ENCODE results near the gene LRCH3.
A peak's percentile ranks its signal among the peaks of the same experiment; 100 is the strongest.
"Not testable (repeated sequence)": the region's sequence is repeated elsewhere in the genome, so short reads cannot be mapped to it uniquely, and the experiment has no call there.

Gene LRCH3

DNA sequence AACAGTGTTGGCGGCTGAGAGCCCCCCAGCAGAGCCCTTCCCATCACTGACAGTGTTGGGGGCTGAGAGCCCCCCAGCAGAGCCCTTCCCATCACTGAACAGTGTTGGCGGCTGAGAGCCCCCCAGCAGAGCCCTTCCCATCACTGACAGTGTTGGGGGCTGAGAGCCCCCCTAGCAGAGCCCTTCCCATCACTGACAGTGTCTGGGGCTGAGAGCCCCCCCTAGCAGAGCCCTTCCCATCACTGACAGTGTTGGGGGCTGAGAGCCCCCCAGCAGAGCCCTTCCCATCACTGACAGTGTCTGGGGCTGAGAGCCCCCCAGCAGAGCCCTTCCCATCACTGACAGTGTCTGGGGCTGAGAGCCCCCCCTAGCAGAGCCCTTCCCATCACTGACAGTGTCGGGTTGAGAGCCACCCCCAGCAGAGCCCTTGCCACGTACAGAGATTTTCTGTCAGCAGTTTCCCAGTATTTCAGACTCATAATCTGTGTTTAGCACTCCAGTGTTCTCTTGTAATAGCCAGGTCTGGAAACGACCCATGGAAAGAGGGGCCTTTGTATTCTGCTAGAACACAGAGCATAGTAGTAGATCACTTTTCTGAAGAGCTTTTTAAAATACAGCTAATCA, 96.5 kb downstream of the LRCH3 start:
- ATAC-seq: not testable (repeated sequence)

DNA sequence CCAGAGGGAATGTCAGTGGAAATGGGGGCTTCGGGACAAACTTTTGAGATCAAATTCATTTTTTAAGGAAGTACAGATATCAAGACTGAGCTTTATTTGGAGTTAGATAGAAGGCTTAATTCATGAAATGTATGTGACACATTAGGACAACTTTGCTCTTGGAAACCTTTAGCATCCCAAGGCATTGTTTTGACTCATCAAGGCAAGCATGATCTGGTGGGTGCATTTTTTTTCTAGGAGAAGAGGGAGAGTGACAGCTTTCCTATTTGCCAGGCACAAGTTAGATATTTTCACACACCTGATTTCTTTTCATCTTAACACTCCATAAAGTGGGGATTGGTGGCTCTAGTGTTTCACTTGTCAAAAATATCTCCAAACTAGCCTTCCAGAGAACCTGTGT, 97.5 kb downstream of the LRCH3 start:
- ATAC-seq: no peak

DNA sequence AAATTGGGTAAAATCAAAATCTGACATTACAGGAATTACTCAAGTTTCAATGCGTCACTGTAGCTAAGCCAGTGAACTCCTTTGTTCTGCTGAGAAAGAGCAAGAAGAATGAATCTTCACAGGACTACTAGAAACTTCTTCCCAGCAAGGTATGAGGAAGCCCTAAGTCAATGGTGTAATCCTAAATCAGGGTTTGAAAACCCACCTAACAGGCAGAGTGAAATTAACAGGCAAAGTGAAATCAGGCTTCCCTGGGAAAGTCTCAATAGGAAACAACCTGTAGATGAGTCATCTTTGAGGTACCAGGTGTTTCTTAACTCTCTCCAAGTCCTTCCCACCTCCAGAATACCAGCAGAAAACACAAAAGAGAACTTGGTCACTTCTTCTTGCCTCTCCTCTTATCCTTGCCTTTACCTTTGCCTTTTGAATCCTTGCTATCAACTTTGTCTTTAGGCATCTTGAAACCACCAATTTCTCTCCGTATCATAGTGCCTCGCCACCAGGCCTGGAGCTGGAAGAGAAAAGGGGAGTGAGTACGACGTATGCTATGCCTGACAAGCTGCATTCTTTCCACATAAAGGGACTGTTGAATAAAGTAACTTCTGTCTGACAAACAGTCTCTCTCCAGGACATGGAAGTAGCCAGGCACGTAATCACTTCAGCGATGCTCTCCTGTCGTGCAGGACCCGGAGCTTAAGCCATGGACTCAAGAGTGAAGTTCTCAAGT, 98.3 kb downstream of the LRCH3 start:
- ATAC-seq: peak in 1 of 2 donors; percentile 20

DNA sequence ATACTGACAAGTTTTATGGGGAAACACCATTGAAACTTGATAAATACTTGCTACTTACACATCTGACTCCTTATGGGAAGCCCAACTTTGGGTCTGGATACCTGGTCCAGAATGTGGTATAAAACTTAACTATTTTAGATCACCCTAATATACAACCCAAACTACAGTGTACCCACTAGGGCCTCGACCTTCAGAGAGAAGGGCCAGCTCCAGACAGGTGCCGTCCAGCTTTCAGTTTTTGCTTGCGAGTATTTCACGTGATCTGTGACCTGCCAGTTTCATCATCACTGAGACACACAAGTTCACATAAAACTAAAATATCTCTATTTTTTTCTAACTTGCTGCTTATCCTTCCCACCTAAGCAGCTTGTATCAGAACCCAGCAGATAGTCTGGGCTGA, 99.6 kb downstream of the LRCH3 start:
- ATAC-seq: no peak

DNA sequence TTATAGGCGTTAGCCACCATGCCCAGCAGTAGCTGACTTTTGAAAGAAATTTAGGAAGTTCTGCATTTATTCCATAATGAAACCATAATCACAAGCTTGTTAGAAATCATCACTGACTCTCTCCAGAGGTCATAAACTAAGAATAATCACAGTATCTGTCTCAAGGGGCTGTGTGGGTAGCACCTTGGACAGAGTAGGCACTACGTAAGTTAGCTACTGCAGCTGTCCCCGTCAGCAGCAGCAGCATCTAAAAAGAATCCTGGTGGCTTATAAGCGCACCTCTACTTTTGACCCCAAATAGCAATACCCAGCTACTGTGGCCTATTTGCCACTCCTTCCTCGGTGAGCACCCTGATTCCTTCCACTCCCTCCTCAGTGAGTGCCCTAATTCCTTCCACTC, 101.1 kb downstream of the LRCH3 start:
- no peak for ATAC-seq

DNA sequence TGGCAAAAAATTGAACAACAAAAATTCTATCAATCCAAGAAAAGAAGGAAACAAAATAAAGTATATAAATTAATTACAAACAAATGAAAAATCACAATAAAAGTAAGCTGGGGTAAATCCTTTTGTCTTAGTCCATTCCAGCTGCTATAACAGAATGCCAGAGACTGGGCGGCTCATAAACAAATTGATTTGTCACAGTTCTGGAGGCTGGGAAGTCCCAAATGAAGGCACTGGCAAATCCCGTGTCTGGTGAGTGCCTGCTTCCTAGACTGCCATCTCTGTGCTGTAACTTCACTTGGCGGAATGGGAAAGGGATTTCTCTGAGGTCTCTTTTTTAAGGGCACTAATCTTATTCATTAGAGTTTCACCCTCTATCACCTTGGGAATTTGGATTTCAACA, 105.4 kb downstream of the LRCH3 start:
- ATAC-seq: no peak

DNA sequence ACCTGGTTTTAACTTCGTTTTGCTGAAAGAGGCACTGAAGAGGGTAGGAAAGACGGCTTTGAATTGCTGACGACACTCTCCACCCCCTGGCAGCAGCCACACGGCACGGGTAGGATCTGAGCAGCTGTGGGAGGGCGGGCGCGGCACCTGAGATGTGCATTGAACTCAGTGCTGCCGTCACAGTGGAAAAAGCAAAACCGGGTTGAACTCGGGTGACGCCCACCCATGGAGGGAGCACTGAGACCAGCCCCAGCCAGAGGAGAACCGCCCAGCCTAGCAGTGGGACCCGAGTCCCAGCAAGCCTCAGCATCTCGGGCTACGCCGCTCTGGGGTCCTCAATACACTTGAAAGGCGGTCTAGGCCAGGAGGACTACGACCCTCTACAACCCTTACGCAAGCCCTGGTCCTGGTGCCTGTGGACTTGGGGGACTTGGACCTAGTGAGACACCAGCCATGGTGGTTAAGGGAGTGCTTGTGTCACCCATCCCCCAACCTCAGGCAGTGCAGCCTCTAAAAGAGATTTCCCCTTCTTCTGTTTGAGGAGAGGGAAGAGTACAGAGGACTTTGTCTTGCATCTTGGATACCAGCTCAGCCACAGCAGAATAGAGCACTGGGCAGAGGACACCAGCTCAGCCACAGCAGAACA, 108.9 kb downstream of the LRCH3 start:
- no peak for ATAC-seq

DNA sequence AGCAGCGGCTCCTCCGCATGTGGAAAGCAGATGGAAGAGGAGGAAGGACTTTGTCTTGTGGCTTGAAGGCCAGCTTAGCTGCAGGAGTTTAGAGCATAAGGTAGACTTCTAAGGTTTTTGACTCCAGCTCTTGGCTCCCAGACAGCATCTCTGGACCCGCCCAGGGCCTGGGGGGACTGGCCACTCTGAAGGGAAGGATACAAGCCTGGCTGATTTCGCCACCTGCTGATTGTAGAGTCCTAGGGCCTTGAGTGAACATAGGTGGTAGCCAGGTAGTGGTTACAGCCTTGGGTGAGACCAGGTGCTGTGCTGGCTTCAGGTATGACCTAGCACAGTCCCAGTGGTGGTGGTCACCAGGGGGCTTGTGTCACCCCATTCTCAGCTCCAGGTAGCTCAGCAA, 110.6 kb downstream of the LRCH3 start:
- no peak for ATAC-seq

DNA sequence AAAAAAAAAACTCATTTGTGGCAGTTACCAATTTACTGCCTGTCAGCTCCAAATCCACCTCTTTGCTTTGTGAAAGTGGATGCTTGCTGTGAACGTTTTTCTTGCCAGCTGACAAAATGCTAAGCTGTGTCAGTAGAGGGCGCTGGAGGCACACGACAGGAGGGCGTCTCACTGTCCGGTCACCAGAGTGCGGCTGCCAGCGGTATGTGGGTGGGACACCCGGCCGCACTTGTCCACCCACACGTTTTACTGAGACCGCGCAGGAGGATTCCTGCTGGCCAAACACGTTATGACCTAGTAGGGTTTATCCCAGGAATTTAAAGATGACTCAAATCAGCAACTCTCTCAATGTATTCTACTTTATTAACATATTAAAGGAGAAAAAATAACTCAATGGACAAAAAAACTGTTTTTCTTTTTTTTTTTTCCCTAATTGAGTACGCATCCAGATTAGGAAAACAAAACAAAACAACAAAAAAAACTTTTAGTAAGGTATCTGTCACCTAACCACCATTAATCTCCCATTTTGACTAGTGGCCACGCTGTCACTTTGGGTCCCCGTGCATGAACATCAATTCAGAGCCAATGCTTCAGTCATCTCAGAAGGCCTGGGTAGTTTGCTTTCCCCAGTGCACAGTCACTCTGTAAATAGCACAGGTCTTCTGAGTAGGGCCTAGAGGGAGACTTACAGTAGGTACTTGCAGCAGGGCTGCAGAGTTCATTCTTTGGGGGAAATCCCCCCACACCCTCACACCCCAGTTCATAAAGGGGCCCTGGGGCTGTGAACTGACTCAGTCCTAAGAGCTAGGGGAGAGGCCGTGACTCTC, 115.2 kb downstream of the LRCH3 start:
- peak; percentile 98 to 99 for ATAC-seq

DNA sequence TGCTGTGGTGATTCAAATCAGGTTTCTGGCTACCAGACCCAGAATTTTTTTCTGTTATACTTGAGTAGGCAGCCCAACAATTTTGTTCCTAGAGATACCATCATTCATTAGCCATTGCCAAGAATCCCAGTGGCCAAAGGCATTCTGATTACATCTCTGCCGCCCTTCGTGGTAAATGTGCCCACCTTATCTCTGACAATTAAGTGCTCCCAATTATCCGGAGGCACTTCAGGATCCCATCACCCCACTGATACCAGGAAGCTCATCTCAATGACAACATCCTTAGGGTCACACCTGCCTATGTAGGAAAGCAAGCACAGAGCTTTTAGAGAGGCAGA, 115.8 kb downstream of the LRCH3 start:
- ATAC-seq: no peak

DNA sequence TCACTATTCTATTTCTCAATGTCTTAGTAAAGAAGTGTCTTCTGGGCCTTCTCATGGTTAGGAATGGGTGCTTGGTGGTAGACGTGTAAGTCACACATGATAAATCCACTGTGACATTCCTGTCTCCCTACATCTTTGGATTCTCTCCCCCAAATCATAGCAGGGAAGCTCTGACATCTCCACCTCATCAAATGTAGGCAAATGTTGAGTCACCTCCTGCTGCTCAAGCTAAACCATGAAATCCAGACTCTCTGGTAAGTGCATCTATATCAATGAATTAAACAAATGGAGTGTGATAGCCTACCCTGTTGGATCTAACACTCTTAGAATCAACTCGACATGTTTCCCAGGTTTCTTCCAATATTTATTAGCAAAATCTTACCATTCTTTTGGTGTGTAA, 116.1 kb downstream of the LRCH3 start:
- no peak for ATAC-seq

DNA sequence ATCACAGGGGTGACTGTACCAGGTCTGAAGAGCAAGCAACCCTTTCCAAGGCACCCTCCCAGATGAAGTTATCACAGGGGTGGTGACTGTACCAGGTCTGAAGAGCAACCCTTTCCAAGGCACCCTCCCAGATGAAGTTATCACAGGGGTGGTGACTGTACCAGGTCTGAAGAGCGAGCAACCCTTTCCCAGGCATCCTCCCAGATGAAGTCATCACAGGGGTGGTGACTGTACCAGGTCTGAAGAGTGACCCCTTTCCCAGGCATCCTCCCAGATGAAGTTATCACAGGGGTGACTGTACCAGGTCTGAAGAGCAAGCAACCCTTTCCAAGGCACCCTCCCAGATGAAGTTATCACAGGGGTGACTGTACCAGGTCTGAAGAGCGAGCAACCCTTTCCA, 117.5 kb downstream of the LRCH3 start:
- ATAC-seq: not testable (repeated sequence)

DNA sequence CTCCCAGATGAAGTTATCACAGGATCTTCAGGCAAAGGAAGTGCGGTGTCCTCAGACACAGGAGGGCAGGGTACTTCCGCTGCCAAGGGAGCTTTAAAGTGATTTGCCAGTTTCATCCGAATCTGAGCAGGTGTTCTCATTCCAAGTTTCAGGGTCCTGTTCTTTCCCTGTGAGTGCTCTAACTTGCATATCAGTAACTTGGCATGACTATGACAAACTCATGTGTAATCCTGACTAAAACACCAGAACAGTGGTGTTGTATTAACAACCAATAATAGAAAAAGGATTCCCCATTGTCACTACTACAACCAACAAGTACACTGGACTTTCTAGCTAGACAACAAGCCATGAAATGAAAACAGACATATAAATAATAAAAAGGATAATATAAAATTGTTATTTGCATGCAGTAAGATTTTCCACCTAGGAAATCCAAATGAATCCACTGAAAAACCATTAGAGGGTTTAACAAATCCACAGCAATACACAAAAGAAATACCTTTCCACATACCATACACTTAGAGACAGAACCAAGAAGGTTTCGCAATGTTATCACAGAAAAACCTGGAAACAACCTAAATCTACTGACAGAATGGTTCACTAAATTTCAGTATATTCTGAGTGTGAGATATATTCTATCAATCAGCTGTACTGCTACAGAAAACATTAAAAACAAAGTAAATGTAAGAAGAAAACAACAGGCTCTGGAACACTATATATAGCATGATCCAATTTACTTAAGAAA, 118.1 kb downstream of the LRCH3 start:
- no peak for ATAC-seq

DNA sequence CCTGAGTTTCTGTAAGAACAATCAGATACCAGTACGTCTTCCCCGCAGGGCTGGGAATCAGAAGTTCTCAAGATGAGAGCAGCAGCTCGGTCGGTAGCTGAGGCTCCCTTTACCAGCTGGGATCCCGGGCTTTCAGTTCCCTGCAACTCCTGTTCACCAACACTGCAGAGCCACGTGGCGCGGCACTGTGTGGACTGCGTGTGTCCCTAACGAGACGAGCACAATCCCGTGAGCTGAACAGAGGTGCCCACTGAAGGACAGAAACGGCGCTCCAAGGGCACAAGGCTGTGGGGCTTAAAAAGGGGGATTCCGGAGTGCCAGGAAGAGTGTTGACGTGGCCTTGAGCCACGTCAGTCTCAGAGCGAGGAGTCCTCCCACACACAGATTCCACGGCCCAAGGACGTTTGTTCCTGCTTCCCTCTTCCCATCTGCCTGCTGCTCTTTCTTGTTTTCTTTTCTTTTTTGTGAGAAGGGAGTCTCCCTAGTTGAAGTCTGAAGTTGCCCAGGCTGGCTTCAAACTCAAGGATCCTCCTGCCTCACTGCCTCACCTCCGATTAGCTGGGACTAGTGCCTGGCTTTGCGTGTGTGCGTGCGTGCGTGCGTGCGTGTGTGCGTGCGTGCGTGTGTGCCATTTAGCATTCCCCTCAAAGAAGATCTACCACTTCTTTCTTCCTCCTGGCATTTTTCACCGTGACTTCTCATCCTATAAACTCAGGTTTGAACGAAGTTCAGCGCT, 121.9 kb downstream of the LRCH3 start:
- ATAC-seq: no peak

DNA sequence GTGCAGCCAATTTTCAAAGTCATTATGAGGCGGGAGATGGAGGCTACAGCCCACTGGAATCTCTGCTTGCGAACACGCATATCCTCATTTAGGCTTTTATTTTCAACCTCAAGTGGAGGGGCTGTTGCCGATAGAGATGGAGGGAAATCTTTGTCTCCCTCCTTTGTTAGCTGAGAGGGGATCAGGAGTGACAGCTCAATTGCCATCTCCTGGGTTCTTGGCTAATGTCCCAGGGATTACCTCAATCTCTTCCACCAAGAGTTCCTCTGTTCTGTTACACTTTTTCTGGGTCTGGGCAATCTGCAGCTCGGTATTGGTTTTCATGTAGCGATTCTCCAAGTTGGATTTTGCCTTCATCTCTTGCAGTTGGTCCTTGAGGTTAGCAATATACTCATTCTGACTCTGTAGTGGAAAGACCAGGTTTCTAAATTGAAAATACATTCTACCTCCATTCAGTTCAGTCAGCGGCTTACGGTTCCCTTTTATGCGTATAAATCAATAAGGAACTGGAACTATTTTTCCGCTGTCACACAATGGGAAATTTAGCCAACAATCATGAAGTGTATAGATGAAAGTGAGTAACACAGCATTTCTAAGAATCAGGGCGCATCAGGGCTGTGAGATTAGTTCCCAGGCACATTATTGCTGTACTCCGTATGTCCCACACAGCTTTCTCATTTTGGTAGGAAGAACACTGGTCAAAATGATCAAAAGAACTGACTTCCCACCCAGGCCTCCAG, 122.8 kb downstream of the LRCH3 start:
- no peak for ATAC-seq

DNA sequence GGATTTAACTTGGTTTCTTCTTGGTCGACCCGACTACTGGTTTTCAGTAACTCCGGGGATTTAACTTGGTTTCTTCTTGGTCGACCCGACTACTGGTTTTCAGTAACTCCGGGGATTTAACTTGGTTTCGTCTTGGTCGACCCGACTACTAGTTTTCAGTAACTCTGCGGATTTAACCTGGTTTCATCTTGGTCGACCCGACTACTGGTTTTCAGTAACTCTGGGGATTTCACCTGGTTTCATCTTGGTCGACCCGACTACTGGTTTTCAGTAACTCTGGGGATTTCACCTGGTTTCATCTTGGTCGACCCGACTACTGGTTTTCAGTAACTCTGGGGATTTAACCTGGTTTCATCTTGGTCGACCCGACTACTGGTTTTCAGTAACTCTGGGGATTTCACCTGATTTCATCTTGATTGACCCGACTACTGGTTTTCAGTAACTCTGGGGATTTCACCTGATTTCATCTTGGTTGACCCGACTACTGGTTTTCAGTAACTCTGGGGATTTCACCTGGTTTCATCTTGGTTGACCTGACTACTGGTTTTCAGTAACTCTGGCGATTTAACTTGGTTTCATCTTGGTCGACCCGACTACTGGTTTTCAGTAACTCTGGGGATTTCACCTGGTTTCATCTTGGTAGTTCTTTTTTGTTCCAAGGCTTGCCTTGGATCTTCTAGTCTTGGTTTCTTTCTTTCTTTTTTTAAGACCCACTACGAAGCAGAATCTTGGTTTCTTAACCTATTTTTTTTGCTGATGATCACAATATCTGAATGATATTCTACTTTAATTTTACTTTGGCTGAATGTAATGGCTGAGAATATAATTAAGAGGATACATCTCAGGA, 130.6 kb downstream of the LRCH3 start:
- not testable (repeated sequence) for ATAC-seq

DNA sequence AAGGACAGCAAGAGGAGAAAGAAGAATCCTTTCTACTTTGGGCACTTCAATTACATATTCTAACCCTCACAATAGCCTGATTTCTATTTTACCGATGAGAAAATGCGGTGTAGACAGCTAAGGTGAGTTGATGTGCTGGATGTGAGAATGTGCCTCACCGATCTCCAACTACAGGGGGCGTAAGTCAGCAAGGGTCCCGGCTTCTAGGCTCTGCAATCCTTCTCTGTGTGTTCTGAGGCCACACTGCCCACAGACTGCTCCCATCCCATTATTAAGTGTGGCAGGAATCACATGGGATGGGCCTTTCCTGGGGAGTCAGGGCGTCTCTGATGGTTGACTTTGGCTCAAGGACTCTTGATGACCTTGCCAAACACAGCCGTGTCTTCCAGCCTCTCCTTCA, 135.4 kb downstream of the LRCH3 start:
- no peak for ATAC-seq

DNA sequence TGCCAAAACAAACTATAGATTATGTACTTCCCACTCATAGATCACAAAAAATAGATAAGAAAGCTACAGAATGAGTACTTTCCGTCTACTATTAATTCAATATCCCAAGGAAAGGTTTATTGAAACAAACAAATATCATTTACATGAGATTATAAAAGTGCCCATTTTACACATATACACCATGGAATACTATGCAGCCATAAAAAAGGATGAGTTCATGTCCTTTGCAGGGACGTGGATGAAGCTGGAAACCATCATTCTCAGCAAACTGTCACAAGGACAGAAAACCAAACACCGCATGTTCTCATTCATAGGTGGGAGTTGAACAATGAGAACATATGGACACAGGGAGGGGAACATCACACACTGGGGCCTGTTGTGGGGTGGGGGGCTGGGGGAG, 136.5 kb downstream of the LRCH3 start:
- not testable (repeated sequence) for ATAC-seq

DNA sequence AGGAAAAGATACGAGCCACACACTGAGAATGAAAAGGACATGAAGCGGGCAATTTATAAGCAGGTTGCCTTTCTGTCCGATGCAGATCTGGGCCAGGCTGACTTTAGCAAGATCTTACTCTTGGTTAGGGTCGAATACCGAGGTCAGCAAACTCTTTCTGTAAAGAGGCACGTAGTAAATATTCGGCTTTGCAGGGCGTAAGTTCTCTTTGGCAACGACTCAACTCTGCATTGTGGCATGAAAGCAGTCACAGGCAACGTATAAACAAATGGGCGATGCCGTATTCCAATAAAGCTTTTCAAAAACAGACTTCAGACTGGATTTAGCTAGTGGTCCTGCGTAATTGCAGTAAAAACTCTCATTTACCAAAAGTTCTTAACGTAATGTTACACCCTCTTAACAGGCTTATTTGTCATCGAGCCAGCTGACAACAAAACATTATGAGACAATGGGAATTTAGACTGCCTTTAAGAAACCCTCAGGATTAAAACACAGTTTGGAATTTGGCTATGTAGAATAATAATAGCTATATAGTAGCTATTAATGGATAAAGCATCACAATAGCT, 145.8 kb downstream of the LRCH3 start:
- no peak for ATAC-seq
